Loucy (cell line): ENCODE measurements around the gene SLC8A2.
"Not testable (repeated sequence)": the region's sequence is repeated elsewhere in the genome, so short reads cannot be mapped to it uniquely, and the experiment has no call there.

ENCODE experiments used
- H2AFZ ChIP-seq: fragments of 200-600 bp; sonication (generic); 2 replicates; pipeline ENCODE4 v1.6.0; 2016; ENCODE audit warnings: antibody characterized with exemption, mild to moderate bottlenecking, low read length, moderate library complexity
- H3F3A ChIP-seq: fragments of 200-600 bp; 2 replicates; pipeline ENCODE4 v1.6.0; 2016; ENCODE audit warnings: antibody characterized with exemption, low read depth, mild to moderate bottlenecking
- H3K27me3 ChIP-seq: fragments of 200-600 bp; sonication (generic); 2 replicates; pipeline ENCODE4 v1.6.1; 2014; ENCODE audit warnings: low read length, mild to moderate bottlenecking; ENCODE audit not compliant: insufficient read depth, poor library complexity, severe bottlenecking
- H3K36me3 ChIP-seq: fragments of 200-600 bp; sonication (generic); 2 replicates; pipeline ENCODE4 v1.6.1; 2016; ENCODE audit warnings: low read length; ENCODE audit not compliant: insufficient read depth
- H3K4me1 ChIP-seq: fragments of 200-600 bp; sonication (generic); 2 replicates; pipeline ENCODE4 v1.5.1; 2014; ENCODE audit warnings: low read length, mild to moderate bottlenecking; ENCODE audit not compliant: insufficient read depth, poor library complexity, severe bottlenecking
- H3K4me2 ChIP-seq: fragments of 200-600 bp; sonication (generic); 2 replicates; pipeline ENCODE4 v1.6.0; 2014; ENCODE audit warnings: antibody characterized with exemption, low read length, low read depth, mild to moderate bottlenecking; ENCODE audit not compliant: poor library complexity, severe bottlenecking
- H3K4me3 ChIP-seq: fragments of 200-600 bp; sonication (generic); 2 replicates; pipeline ENCODE4 v1.5.1; 2014; ENCODE audit warnings: low read length, mild to moderate bottlenecking, mixed read lengths; ENCODE audit not compliant: poor library complexity, severe bottlenecking
- H3K79me2 ChIP-seq: fragments of 200-600 bp; sonication (generic); 2 replicates; pipeline ENCODE4 v1.6.1; 2014; ENCODE audit warnings: low read length; ENCODE audit not compliant: insufficient read depth
- H3K9ac ChIP-seq: fragments of 200-600 bp; sonication (generic); 2 replicates; pipeline ENCODE4 v1.6.0; 2014; ENCODE audit warnings: mild to moderate bottlenecking, low read depth, low read length, moderate library complexity; ENCODE audit not compliant: poor library complexity, severe bottlenecking
- H3K9me2 ChIP-seq: fragments of 200-600 bp; sonication (generic); replicated peaks from 2 replicates; pipeline ENCODE4 v1.6.1; 2016; ENCODE audit warnings: low read depth, low read length, mixed read lengths
- H3K9me3 ChIP-seq: fragments of 200-600 bp; sonication (generic); 2 replicates; pipeline ENCODE4 v1.6.1; 2014; ENCODE audit warnings: mild to moderate bottlenecking, antibody characterized with exemption, low read length, low read depth; ENCODE audit not compliant: insufficient read depth
- H4K20me1 ChIP-seq: fragments of 200-600 bp; sonication (generic); 2 replicates; pipeline ENCODE4 v1.6.0; 2014; ENCODE audit warnings: antibody characterized with exemption, low read length, mild to moderate bottlenecking; ENCODE audit not compliant: insufficient read depth, poor library complexity, severe bottlenecking
- CTCF ChIP-seq: fragments of 200-600 bp; sonication (generic); conservative IDR thresholded peaks from 2 replicates; pipeline ENCODE4 v1.5.1; 2014; ENCODE audit warnings: mild to moderate bottlenecking, antibody characterized with exemption, low read length
- EZH2phosphoT487 ChIP-seq: fragments of 200-600 bp; IDR thresholded peaks from 2 replicates; pipeline ENCODE4 v1.6.1; 2018; ENCODE audit warnings: antibody characterized with exemption, mild to moderate bottlenecking, moderate library complexity, borderline replicate concordance

Gene SLC8A2

GRCh38 chr19:47386582-47386981 is 85.1 kb downstream of the SLC8A2 start:
- not testable (repeated sequence) for H3K4me1 ChIP-seq, H3K27me3 ChIP-seq, H3K9ac ChIP-seq, H3K9me3 ChIP-seq, H3K9me2 ChIP-seq, H4K20me1 ChIP-seq, H3K4me3 ChIP-seq, H2AFZ ChIP-seq, H3K79me2 ChIP-seq, H3K4me2 ChIP-seq, H3F3A ChIP-seq, H3K36me3 ChIP-seq

DNA sequence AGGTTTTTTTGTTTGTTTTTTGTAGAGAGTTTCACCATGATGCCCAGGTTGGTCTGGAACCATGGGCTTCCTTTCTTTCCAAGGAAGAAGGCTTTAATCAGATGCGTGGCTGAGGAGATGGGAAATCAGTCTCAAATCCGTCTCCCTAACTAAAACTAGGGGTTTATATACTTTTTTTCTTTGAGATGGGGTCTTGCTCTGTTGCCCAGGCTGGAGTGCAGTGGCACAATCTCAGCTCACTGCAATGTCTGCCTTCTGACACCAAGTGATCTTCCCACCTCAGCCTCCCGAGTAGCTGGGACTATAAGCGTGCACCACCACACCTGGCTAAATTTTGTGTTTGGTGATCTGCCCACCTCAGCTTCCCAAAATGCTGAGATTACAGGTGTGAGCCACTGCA is 87.2 kb downstream of the SLC8A2 start:
- H3K4me1 ChIP-seq, H3K79me2 ChIP-seq, H3F3A ChIP-seq, H2AFZ ChIP-seq, H4K20me1 ChIP-seq, H3K9me3 ChIP-seq, H3K9me2 ChIP-seq, H3K4me3 ChIP-seq, H3K4me2 ChIP-seq, H3K9ac ChIP-seq, H3K27me3 ChIP-seq: not testable (repeated sequence)
- H3K36me3 ChIP-seq: peaks cover 29% of the 10 kb centered on the region; the same call in 1 of the 2 replicates

- H3K27me3 ChIP-seq, H4K20me1 ChIP-seq, H3K4me1 ChIP-seq, H2AFZ ChIP-seq, H3K79me2 ChIP-seq, H3K9me3 ChIP-seq, H3F3A ChIP-seq, H3K9ac ChIP-seq, H3K4me3 ChIP-seq, H3K9me2 ChIP-seq, H3K4me2 ChIP-seq: not testable (repeated sequence)
- H3K36me3 ChIP-seq: peaks cover 31% of the 10 kb centered on the region; the same call in 1 of the 2 replicates
Measured at GRCh38 chr19:47383890-47384289, 87.8 kb downstream of the SLC8A2 start.

- no peak overlapping the region for H3K9ac ChIP-seq
- H3F3A ChIP-seq: no peaks in the 10 kb centered on the region
- no peaks in the 10 kb centered on the region for H3K9me3 ChIP-seq
- H3K4me2 ChIP-seq: no peak overlapping the region
- no peak overlapping the region for H3K4me3 ChIP-seq
- H4K20me1 ChIP-seq: no peaks in the 10 kb centered on the region
- H3K79me2 ChIP-seq: no peaks in the 10 kb centered on the region
- H2AFZ ChIP-seq: no peak overlapping the region
- no peaks in the 10 kb centered on the region for H3K27me3 ChIP-seq
- H3K9me2 ChIP-seq: no peaks in the 10 kb centered on the region
- H3K36me3 ChIP-seq: peaks cover 38% of the 10 kb centered on the region; the same call in 1 of the 2 replicates
- H3K4me1 ChIP-seq: no peaks in the 10 kb centered on the region
- no peak for TF ChIP-seq EZH2phosphoT487
- no peak for TF ChIP-seq CTCF
Measured at GRCh38 chr19:47381653-47382279, 89.9 kb downstream of the SLC8A2 start.
